GM19099 (cell line): ENCODE measurements around the gene ELOB.

Experiments used
- POLR2A ChIP-seq: IDR thresholded peaks from 3 replicates; pipeline ENCODE4 v1.6.1; 2011; ENCODE audit warnings: low read depth; ENCODE audit not compliant: insufficient read length; ENCODE audit errors: extremely low read depth

The ELOB gene

GRCh38 chr16:2751577-2752034 lies 25.5 kb downstream of the ELOB start:
- TF ChIP-seq POLR2A, result no peak

GRCh38 chr16:2749936-2750335 lies 27.1 kb downstream of the ELOB start:
- TF ChIP-seq POLR2A, result no peak

GRCh38 chr16:2749476-2749875 lies 27.6 kb downstream of the ELOB start:
- no peak for TF ChIP-seq POLR2A

GRCh38 chr16:2748757-2749455 lies 28.2 kb downstream of the ELOB start:
- TF ChIP-seq POLR2A, result no peak

- no peak for TF ChIP-seq POLR2A
These were observed 31.1 kb downstream of the ELOB start for GRCh38 chr16:2745961-2746360.

- no peak for TF ChIP-seq POLR2A
These were observed 31.8 kb downstream of the ELOB start for GRCh38 chr16:2745116-2745890.

GRCh38 chr16:2744711-2745110 lies 32.4 kb downstream of the ELOB start:
- no peak for TF ChIP-seq POLR2A

GRCh38 chr16:2743007-2743810 lies 33.9 kb downstream of the ELOB start:
- TF ChIP-seq POLR2A, result no peak

- TF ChIP-seq POLR2A, result no peak
These were observed 34.6 kb downstream of the ELOB start for GRCh38 chr16:2742323-2743006.

- TF ChIP-seq POLR2A, result no peak
These were observed 35.9 kb downstream of the ELOB start for GRCh38 chr16:2741168-2741567.

- TF ChIP-seq POLR2A, result no peak
These were observed 36.6 kb downstream of the ELOB start for GRCh38 chr16:2740476-2740875.

- no peak for TF ChIP-seq POLR2A
These were observed 37.3 kb downstream of the ELOB start for GRCh38 chr16:2739625-2740430.

- TF ChIP-seq POLR2A, result no peak
These were observed 38.5 kb downstream of the ELOB start for GRCh38 chr16:2738615-2739014.

- no peak for TF ChIP-seq POLR2A
These were observed 39.1 kb downstream of the ELOB start for GRCh38 chr16:2737895-2738418.
